IPS-NIHi7 (cell line): Measurements from ENCODE around the gene YEATS2.

Experiments used
- DNase-seq: peaks from one replicate; pipeline ENCODE4 v3.0.0; 2012; ENCODE audit warnings: mixed read lengths; ENCODE audit errors: extremely low spot score

YEATS2 gene

GRCh38 chr3:183837390-183837789, 139.8 kb downstream of the YEATS2 start:
- DNase-seq, result no peak

- no peak for DNase-seq
Observed at GRCh38 chr3:183837894-183838293, 140.3 kb downstream of the YEATS2 start.

GRCh38 chr3:183839751-183840150, 142.2 kb downstream of the YEATS2 start:
- no peak for DNase-seq

GRCh38 chr3:183844606-183845005, 147.0 kb downstream of the YEATS2 start:
- no peak for DNase-seq

GRCh38 chr3:183845090-183845489, 147.5 kb downstream of the YEATS2 start:
- no peak for DNase-seq

GRCh38 chr3:183845608-183846288, 148.2 kb downstream of the YEATS2 start:
- DNase-seq, result no peak

GRCh38 chr3:183854318-183855035, 156.9 kb downstream of the YEATS2 start:
- DNase-seq, result no peak

GRCh38 chr3:183857863-183858262, 160.3 kb downstream of the YEATS2 start:
- no peak for DNase-seq
